Coronary artery (tissue), 2 donors: ENCODE measurements around the gene CASP12.
A peak's percentile ranks its signal among the peaks of the same experiment; 100 is the strongest.

Experiments used
- DNase-seq: peaks from one replicate; pipeline ENCODE4 v3.0.0-alpha.2; 2017; ENCODE audit warnings: low spot score
- H3K27ac ChIP-seq, 2 donors: fragments of 200-600 bp; sonication (generic); one replicate each; pipeline ENCODE4 v1.5.1; 2016 to 2019
- H3K4me3 ChIP-seq: fragments of 200-600 bp; sonication (generic); 2 replicates; pipeline ENCODE4 v1.5.1; 2016; ENCODE audit warnings: mild to moderate bottlenecking, moderate library complexity
- TF ChIP-seq, protein P1 (sequence below): fragments of 200-600 bp; sonication (generic); IDR thresholded peaks from one replicate; pipeline ENCODE4 v1.5.1; 2019; ENCODE audit warnings: antibody characterized with exemption

Gene CASP12

DNA sequence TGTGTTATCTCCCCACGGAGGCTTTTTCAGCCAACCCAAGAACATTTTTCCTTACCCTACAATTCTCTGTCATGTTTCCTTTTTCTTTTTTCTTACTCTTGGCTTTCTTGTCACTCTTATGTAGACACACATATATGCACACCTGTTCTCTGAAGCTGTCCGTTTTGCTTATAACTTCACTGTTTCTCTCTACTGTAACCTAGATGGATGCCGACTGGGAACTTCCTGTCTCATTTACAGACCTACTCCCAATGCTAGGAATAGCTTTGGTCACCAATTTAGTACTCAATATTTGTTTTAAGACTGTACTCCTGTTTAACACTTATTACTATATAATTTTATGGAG lies 9.9 kb upstream of the CASP12 start:
- no peak overlapping the region for H3K4me3 ChIP-seq
- TF ChIP-seq, protein P1, sequence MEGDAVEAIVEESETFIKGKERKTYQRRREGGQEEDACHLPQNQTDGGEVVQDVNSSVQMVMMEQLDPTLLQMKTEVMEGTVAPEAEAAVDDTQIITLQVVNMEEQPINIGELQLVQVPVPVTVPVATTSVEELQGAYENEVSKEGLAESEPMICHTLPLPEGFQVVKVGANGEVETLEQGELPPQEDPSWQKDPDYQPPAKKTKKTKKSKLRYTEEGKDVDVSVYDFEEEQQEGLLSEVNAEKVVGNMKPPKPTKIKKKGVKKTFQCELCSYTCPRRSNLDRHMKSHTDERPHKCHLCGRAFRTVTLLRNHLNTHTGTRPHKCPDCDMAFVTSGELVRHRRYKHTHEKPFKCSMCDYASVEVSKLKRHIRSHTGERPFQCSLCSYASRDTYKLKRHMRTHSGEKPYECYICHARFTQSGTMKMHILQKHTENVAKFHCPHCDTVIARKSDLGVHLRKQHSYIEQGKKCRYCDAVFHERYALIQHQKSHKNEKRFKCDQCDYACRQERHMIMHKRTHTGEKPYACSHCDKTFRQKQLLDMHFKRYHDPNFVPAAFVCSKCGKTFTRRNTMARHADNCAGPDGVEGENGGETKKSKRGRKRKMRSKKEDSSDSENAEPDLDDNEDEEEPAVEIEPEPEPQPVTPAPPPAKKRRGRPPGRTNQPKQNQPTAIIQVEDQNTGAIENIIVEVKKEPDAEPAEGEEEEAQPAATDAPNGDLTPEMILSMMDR = no peak
- DNase-seq = no peak
- no peak overlapping the region for H3K27ac ChIP-seq

DNA sequence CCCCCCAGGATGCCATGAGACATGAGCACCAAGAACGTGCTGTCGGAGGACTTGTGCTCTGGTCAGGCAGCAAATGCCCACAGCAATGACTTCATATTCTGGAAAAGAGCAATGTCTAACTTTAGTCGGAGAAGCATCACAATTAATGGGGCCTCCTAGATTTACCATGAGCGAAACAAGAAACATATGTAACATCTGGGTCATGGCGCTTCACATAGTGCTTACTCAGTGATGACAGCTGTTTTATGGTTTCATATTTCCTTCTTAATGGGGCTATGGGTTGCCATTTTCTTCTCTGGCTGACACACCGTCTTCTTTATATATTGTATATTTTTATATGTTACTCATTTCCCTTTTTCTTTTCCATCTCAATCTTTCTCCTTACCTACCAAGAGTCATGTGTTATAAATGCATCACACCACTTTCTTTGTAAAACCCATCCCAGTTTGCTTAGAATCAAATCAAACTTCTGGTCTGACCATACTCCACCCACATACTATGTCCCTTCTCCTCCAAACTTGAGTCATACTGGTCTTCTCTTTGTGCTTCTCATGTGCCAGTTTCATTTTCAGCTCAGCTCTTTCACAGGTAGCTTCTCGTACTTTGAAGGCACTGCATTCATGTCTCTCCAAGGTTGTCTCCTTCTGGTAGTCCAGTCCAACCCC lies 9.4 kb upstream of the CASP12 start:
- DNase-seq = no peak
- TF ChIP-seq, protein P1 = no peak
- Histone ChIP-seq H3K27ac (no peak overlapping the region), H3K4me3 (no peak overlapping the region)

DNA sequence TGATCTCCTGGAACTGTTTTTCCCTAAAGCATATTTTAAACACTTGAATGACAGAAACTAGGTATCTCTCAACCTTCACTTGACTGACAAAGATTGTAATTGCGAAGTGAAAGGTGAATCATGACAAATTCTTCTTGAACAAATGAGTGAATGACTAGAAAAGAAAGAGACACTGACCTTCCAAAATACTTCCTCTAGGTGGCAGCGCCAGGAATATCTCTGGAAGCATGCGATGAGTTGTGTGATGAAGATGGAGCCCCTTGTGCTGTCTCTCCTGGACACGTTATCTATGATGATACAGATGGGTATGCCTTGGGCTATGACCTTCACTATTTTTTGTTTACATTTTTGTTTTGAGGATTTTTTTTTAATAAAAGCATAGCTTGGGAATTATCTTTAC lies 7.0 kb upstream of the CASP12 start:
- H3K27ac ChIP-seq = no peak overlapping the region
- no peak for DNase-seq
- TF ChIP-seq, protein P1 = no peak
- H3K4me3 ChIP-seq = no peak overlapping the region

DNA sequence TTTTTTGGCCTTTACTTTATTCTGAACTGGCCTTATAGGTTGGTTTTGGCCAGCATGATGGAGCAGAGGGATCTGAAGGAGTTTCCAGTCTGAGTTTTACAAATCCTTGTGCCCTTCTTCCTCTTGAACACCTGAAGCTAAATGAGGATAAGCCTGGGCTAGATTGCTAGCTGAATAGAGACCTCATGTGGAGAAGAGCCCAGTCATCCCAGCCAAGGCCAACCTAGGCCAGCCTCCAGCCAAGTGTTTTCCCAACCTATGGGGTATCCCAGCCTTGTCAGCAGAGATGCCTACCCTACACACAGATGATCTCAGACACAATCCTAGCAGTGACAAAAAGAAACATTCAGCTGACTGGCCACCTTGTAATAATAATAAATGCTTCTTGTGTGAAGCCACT lies 966 bp upstream of the CASP12 start:
- no peak overlapping the region for H3K4me3 ChIP-seq
- TF ChIP-seq, protein P1 = no peak
- H3K27ac ChIP-seq = peak overlapping the region in 1 of 2 donors; percentile 25
- no peak for DNase-seq

DNA sequence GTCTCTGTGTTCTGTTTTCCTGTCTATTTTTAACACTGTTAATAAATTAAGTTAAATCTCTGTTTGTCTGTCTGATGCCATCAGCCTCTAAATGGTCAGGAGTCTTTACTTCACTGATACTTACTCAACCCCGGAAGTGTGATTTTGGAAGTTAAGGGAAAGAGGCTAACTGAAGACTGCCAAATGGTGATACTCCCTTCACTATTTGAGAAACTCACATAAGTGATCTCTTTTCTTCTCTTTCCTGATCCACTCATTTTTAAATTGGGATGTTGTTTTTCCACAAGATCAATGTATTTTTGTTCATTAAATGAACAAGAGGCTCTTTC lies 389 bp upstream of the CASP12 start:
- DNase-seq = no peak
- Histone ChIP-seq H3K27ac (peak overlapping the region; percentile 67 to 77), H3K4me3 (peak overlapping the region; percentile 65)
- TF ChIP-seq, protein P1 = no peak

DNA sequence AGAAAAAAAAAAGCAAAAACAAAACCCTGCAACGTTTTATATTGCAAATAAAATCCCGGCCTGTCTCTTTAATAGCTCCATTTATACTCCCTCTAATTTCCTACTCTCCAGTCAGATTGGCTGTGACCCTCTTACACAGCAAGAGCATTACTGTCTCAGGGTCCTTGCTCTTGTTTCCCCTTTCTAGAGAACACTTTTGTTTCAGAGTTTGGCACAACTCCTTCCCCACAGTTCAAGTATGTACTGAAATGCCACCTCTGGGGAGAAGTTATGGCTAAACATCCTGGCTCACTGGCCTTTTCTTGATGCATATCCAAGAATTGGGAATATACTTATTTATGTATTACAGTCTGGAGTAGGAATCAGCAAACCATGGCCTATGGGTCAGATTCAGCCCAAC lies 2.6 kb downstream of the CASP12 start:
- peak overlapping the region; percentile 35 to 60 for H3K27ac ChIP-seq
- TF ChIP-seq, protein P1 = no peak
- peak overlapping the region; percentile 38 for H3K4me3 ChIP-seq
- no peak for DNase-seq

DNA sequence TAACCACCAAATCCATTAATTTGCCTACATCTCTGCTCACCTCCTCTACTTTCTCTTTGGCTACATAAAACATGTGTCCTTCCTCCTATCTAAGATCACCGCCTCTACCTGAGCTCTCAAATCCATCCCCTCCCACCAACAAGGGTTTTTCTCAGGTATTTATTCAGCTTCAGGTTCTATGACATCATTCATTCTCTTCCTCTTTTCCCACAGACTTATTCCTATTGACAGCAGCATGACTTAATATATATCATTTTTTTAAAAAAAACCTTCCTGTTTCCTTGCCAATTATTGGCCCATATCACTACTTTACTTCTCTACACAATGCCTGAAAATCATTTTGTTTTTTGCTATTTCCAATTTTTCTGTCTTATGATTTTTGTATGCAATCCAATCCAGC lies 4.4 kb downstream of the CASP12 start:
- Histone ChIP-seq H3K27ac (no peak overlapping the region), H3K4me3 (no peak overlapping the region)
- TF ChIP-seq, protein P1 = no peak
- no peak for DNase-seq
